Posterior vena cava (tissue), 2 donors: ENCODE results near the gene GAS7. TPM values are rescaled to one million over a fixed set of nuclear protein-coding genes. Genes with fewer than 3 reads are reported as not detected.
A peak's percentile ranks its signal among the peaks of the same experiment; 100 is the strongest.

Experiments
- DNase-seq: peaks from one replicate; pipeline ENCODE4 v3.0.0-alpha.2; 2020; ENCODE audit warnings: low spot score
- intact Hi-C, 2 donors: fragments of 100-400 bp; cut with DNase I; formaldehyde crosslinking; loops; one replicate each; pipeline versions ENCODE4 v1.14.1 to v1.14.2; 2022 to 2023
- total RNA-seq, 2 donors: library from RNA; stranded (reverse); fragmentation: NEBNext Ultra II Directional; extraction: Animal tissue kit (Norgen Biotek cat#: 25700); gene quantifications; one replicate each; pipeline ENCODE4 v1.2.1, GENCODE V29; 2021
- donor health status: DM: yes; HTN: yes; CAD: no.
- donor health status: DM: yes; HTN: yes; CAD: no.

Gene GAS7
- total RNA-seq, 2 donors from 2014 or later, result 70.6 to 190 TPM

GRCh38 chr17:10120109-10120485 lies 78.3 kb downstream of the GAS7 start:
- intact Hi-C loops, result loop anchor here in 1 of 2 donors (10.0 kb wide), 1 partner anchor 55 kb away; no protein-coding TSS in a partner anchor
- DNase-seq, result peak; percentile 79

- intact Hi-C loops, result loop anchor here (1.0 to 10.0 kb wide), 2 partner anchors 22 to 55 kb away; no protein-coding TSS in a partner anchor
- peak; percentile 82 for DNase-seq
Observed at GRCh38 chr17:10119203-10120108, 79.0 kb downstream of the GAS7 start.

- peak; percentile 69 for DNase-seq
- intact Hi-C loops, result loop anchor here in 1 of 2 donors (1.0 kb wide), 1 partner anchor 21 kb away; no protein-coding TSS in a partner anchor
Observed at GRCh38 chr17:10118788-10119130, 79.6 kb downstream of the GAS7 start.

- intact Hi-C loops, result no loop called here
- DNase-seq, result peak; percentile 81
Observed at GRCh38 chr17:10117581-10118001, 80.8 kb downstream of the GAS7 start.

- intact Hi-C loops, result no loop called here
- peak; percentile 17 for DNase-seq
Observed at GRCh38 chr17:10116753-10117420, 81.5 kb downstream of the GAS7 start.

GRCh38 chr17:10116267-10116666 lies 82.1 kb downstream of the GAS7 start:
- intact Hi-C loops, result no loop called here
- DNase-seq, result peak; percentile 82

GRCh38 chr17:10115536-10115932 lies 82.9 kb downstream of the GAS7 start:
- intact Hi-C loops, result no loop called here
- no peak for DNase-seq

- intact Hi-C loops, result no loop called here
Observed at GRCh38 chr17:10114931-10115535, 83.4 kb downstream of the GAS7 start.

GRCh38 chr17:10112962-10113361 lies 85.4 kb downstream of the GAS7 start:
- DNase-seq, result no peak
- intact Hi-C loops, result no loop called here

More at GRCh38 chr17:10114931-10115535, 83.4 kb downstream of the GAS7 start:
- DNase-seq, result peak; percentile 98

GRCh38 chr17:10111907-10112452 lies 86.4 kb downstream of the GAS7 start:
- no peak for DNase-seq
- intact Hi-C loops, result no loop called here

- DNase-seq, result no peak
- intact Hi-C loops, result no loop called here
Observed at GRCh38 chr17:10109146-10109545, 89.3 kb downstream of the GAS7 start.

- peak; percentile 58 for DNase-seq
- intact Hi-C loops, result no loop called here
Observed at GRCh38 chr17:10107316-10108165, 90.9 kb downstream of the GAS7 start.

- peak; percentile 19 for DNase-seq
- intact Hi-C loops, result no loop called here
Observed at GRCh38 chr17:10106067-10106466, 92.3 kb downstream of the GAS7 start.

GRCh38 chr17:10105513-10106001 lies 92.8 kb downstream of the GAS7 start:
- DNase-seq, result peak; percentile 63
- intact Hi-C loops, result no loop called here

GRCh38 chr17:10103712-10104111 lies 94.7 kb downstream of the GAS7 start:
- DNase-seq, result peak; percentile 15
- intact Hi-C loops, result no loop called here

- DNase-seq, result peak; percentile 24
- intact Hi-C loops, result no loop called here
Observed at GRCh38 chr17:10102817-10103216, 95.6 kb downstream of the GAS7 start.

GRCh38 chr17:10099051-10099571 lies 99.3 kb downstream of the GAS7 start:
- intact Hi-C loops, result loop anchor here in 1 of 2 donors (5.0 kb wide), 1 partner anchor 1938 kb away; no protein-coding TSS in a partner anchor

GRCh38 chr17:10096596-10096995 lies 101.8 kb downstream of the GAS7 start:
- DNase-seq, result peak; percentile 75
- intact Hi-C loops, result loop anchor here in 1 of 2 donors (5.0 kb wide), 1 partner anchor 1941 kb away; no protein-coding TSS in a partner anchor

More at GRCh38 chr17:10099051-10099571, 99.3 kb downstream of the GAS7 start:
- DNase-seq, result peak; percentile 85
